Measurements from ENCODE around the gene CAMKK1. TPM values are rescaled to one million over a fixed set of nuclear protein-coding genes. Genes with fewer than 3 reads are reported as not detected.

CAMKK1 gene
- polyA plus RNA-seq, 1 donor from 2014 or later = 8.9 TPM

DNA sequence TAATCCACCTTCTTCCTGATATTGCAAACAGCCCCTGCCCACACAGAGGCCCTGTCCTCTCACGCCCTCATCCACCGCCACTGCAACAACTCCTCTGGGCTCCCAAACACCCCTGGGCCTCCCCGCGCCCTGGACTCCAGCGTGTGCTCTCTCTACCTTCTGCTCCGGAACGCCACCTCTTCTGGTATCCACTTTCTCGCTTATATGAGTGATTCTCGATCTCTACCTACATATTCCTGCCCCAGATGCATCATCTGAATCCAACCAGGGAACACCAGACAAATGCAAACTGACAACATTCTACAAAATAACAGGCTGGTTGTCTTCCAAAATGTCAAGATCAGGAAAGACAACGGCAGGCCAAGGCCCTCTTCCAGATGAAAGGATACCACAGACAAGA, 19.0 kb downstream of the CAMKK1 start:
- TF ChIP-seq EP300 (conservative IDR thresholded peaks at IDR 0.05; ENCODE audit: poor library complexity, severe bottlenecking) = no peak
- TF ChIP-seq, protein P1, sequence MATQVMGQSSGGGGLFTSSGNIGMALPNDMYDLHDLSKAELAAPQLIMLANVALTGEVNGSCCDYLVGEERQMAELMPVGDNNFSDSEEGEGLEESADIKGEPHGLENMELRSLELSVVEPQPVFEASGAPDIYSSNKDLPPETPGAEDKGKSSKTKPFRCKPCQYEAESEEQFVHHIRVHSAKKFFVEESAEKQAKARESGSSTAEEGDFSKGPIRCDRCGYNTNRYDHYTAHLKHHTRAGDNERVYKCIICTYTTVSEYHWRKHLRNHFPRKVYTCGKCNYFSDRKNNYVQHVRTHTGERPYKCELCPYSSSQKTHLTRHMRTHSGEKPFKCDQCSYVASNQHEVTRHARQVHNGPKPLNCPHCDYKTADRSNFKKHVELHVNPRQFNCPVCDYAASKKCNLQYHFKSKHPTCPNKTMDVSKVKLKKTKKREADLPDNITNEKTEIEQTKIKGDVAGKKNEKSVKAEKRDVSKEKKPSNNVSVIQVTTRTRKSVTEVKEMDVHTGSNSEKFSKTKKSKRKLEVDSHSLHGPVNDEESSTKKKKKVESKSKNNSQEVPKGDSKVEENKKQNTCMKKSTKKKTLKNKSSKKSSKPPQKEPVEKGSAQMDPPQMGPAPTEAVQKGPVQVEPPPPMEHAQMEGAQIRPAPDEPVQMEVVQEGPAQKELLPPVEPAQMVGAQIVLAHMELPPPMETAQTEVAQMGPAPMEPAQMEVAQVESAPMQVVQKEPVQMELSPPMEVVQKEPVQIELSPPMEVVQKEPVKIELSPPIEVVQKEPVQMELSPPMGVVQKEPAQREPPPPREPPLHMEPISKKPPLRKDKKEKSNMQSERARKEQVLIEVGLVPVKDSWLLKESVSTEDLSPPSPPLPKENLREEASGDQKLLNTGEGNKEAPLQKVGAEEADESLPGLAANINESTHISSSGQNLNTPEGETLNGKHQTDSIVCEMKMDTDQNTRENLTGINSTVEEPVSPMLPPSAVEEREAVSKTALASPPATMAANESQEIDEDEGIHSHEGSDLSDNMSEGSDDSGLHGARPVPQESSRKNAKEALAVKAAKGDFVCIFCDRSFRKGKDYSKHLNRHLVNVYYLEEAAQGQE (IDR thresholded peaks at IDR 0.05; ENCODE audit: borderline replicate concordance) = no peak
- no peak for TF ChIP-seq TAF1 (IDR thresholded peaks at IDR 0.05; ENCODE audit: low read depth)
- TF ChIP-seq EZH2 (IDR thresholded peaks at IDR 0.05; ENCODE audit: borderline replicate concordance, insufficient read depth, low read length, poor library complexity, severe bottlenecking) = no peak
- no peak for TF ChIP-seq POLR2AphosphoS5 (IDR thresholded peaks at IDR 0.05)
- Histone ChIP-seq H3K4me2 (ENCODE audit: low read length) (no peak overlapping the region), H3K79me2 (replicated peaks; ENCODE audit: insufficient read depth, low read length) (no peaks in the 10 kb centered on the region), H4K20me1 (ENCODE audit: insufficient read depth) (no peaks in the 10 kb centered on the region), H2AFZ (ENCODE audit: low read depth, low read length) (no peak overlapping the region), H3K9ac (ENCODE audit: low read length) (no peak overlapping the region), H3K9me2 (ENCODE audit: insufficient read depth, low read length) (no peaks in the 10 kb centered on the region), H3K27ac (ENCODE audit: low read length) (no peak overlapping the region), H3K27me3 (ENCODE audit: insufficient read depth, low read depth, low read length) (no peaks in the 10 kb centered on the region), H3K9me3 (ENCODE audit: low read length) (no peaks in the 10 kb centered on the region), H3K36me3 (ENCODE audit: insufficient read depth, low read length) (peaks cover 6% of the 10 kb centered on the region), H3F3A (ENCODE audit: insufficient read depth, low read length, poor library complexity, severe bottlenecking) (no peaks in the 10 kb centered on the region), H3K4me3 (ENCODE audit: low read length) (no peak overlapping the region)

DNA sequence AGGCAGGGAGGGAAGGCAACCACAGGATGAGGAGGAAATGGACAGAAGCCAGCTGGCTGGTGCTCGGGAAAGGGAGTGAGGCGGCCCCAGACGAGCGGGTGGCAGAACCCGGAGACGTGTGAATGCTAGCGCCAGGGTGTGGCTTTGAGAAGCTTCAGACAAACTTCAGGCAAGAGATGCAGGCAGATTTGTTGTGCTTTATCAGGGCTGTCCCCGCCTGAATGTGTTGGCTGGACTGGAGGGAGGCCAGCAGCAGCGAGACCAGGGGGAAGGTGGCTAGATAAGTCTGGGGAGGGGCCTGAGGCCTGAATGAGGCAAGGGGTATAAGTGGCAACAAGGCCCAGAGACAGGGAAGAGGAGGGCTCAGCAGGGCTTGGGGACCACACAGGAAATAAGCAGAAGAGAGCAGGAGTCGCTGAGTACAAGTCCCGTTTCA, 22.0 kb downstream of the CAMKK1 start:
- H3K4me2 ChIP-seq (ENCODE audit: low read length) = no peak overlapping the region
- H3K79me2 ChIP-seq (replicated peaks; ENCODE audit: insufficient read depth, low read length) = no peaks in the 10 kb centered on the region
- TF ChIP-seq, protein P2, sequence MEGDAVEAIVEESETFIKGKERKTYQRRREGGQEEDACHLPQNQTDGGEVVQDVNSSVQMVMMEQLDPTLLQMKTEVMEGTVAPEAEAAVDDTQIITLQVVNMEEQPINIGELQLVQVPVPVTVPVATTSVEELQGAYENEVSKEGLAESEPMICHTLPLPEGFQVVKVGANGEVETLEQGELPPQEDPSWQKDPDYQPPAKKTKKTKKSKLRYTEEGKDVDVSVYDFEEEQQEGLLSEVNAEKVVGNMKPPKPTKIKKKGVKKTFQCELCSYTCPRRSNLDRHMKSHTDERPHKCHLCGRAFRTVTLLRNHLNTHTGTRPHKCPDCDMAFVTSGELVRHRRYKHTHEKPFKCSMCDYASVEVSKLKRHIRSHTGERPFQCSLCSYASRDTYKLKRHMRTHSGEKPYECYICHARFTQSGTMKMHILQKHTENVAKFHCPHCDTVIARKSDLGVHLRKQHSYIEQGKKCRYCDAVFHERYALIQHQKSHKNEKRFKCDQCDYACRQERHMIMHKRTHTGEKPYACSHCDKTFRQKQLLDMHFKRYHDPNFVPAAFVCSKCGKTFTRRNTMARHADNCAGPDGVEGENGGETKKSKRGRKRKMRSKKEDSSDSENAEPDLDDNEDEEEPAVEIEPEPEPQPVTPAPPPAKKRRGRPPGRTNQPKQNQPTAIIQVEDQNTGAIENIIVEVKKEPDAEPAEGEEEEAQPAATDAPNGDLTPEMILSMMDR (IDR thresholded peaks at IDR 0.05; ENCODE audit: poor library complexity, severe bottlenecking) = no peak
- TF ChIP-seq EZH2 (IDR thresholded peaks at IDR 0.05; ENCODE audit: borderline replicate concordance, insufficient read depth, low read length, poor library complexity, severe bottlenecking) (no peak), EP300 (conservative IDR thresholded peaks at IDR 0.05; ENCODE audit: poor library complexity, severe bottlenecking) (no peak), POLR2AphosphoS5 (IDR thresholded peaks at IDR 0.05) (no peak), TAF1 (IDR thresholded peaks at IDR 0.05; ENCODE audit: low read depth) (no peak), SMC3 (conservative IDR thresholded peaks at IDR 0.05; ENCODE audit: poor library complexity) (no peak), RAD21 (conservative IDR thresholded peaks at IDR 0.05) (no peak), MXI1 (conservative IDR thresholded peaks at IDR 0.05; ENCODE audit: poor library complexity, severe bottlenecking) (no peak)
- TF ChIP-seq, protein P1 (IDR thresholded peaks at IDR 0.05; ENCODE audit: borderline replicate concordance) = no peak
- no peak overlapping the region for H2AFZ ChIP-seq (ENCODE audit: low read depth, low read length)
- H3K4me3 ChIP-seq (ENCODE audit: low read length) = no peak overlapping the region
- no peaks in the 10 kb centered on the region for H3K27me3 ChIP-seq (ENCODE audit: insufficient read depth, low read depth, low read length)
- H3K9ac ChIP-seq (ENCODE audit: low read length) = no peak overlapping the region
- no peaks in the 10 kb centered on the region for H3K9me2 ChIP-seq (ENCODE audit: insufficient read depth, low read length)
- no peak overlapping the region for H3K27ac ChIP-seq (ENCODE audit: low read length)
- no peaks in the 10 kb centered on the region for H3K9me3 ChIP-seq (ENCODE audit: low read length)
- no peaks in the 10 kb centered on the region for H4K20me1 ChIP-seq (ENCODE audit: insufficient read depth)
- H3F3A ChIP-seq (ENCODE audit: insufficient read depth, low read length, poor library complexity, severe bottlenecking) = no peaks in the 10 kb centered on the region
- peaks cover 6% of the 10 kb centered on the region for H3K36me3 ChIP-seq (ENCODE audit: insufficient read depth, low read length)
